ENCODE data around the gene SUCLG2.
"Not testable (repeated sequence)": the region's sequence is repeated elsewhere in the genome, so short reads cannot be mapped to it uniquely, and the experiment has no call there.

The SUCLG2 gene

DNA sequence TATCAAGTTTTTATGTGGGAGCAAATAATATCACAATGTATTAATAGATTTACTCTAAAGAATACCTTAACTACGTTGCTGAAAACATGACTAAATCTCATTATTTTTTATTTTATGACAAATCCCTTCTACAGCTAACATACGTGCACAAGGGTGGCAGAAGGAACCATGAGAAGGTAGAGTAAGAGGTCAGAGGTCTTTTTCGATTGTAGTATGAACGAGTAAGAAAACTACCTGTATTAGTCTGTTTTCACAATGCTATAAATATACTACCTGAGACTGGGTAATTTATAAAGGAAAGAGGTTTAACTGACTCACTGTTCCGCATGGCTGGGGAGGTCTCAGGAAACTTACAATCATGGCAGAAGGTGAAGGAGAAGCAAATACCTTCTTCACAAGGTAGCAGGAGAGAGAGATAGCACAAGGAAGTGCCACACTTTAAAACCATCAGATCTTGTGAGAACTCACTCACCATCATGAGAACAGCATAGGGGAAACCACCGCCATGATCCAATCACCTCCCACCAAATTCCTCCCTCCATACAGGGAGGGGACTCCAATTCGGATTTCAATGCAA is 95.3 kb downstream of the SUCLG2 start:
- no peak for DNase-seq (ENCODE audit: low read depth)

DNA sequence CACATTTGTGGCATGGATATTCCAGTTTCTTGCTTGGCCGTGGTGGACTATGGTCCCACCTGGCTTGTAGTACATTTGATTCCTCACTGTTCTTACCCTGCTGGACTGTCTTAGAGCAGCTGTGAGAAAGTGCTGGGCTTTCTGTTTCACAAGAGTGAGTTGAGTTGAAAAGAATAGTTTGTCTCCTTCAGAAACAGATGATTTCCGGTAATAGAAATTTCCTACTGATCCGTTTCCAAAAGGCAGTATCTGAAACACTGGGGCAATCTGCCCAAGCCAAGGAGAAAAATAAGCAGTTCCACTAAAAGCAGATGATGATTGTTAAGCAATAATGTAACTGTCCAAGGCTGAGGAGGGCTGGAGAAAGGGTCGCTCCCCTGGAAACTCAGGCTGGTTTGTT is 96.0 kb downstream of the SUCLG2 start:
- no peak for DNase-seq (ENCODE audit: low read depth)

DNA sequence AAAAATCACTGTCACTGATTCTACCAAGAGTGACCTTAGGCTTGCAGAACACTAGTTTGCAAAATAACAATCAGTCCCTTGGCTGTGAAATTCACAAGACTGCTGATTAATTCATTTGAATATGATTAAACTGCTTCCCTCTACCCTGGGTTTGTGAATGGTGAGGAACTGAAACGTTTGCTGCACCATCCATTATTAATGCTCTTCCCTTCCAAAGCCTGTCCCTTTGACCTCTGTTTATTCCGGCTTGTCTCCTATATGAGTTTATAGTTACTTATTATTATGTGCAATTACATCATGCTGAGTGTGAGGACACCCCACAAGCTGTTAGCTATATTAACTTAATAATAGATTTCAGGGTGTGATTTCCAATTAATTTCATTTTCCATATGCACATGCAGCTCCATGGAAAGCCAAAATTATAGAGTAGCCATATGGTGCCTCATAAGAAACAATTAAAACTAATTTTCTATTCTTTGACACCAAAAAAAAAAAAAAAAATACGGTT is 96.5 kb downstream of the SUCLG2 start:
- DNase-seq (ENCODE audit: low read depth) = no peak

DNA sequence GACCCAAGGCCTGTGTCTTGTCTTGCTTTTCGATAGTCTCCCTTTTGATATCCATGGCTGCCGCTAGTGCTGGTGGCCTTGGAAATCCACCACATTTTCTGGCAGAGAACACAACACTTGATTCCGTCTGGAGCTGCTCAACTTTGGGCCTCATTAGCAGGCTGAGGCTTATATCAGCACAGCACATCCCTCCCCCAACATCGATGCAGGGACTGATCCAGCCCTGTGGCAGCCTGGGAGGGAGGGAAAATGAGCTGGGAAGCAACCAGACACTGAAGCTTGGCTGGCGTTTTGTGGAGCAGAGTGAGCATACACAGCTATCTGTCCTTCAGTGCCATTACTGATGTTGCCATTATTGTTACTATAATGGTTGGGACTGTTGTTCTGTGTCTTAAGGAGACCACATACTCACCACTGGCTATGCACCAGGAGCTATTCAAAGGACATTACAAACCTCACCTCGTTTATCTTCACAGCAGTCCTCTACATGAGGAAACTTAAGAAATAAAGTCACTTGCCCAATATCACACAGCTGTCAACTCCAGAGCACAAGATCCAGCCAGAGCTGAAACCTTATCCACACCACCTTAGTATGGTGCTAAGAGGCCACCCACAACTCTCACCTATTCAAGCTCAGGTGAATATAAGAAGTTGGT is 102.9 kb downstream of the SUCLG2 start:
- no peak for DNase-seq (ENCODE audit: low read depth)

DNA sequence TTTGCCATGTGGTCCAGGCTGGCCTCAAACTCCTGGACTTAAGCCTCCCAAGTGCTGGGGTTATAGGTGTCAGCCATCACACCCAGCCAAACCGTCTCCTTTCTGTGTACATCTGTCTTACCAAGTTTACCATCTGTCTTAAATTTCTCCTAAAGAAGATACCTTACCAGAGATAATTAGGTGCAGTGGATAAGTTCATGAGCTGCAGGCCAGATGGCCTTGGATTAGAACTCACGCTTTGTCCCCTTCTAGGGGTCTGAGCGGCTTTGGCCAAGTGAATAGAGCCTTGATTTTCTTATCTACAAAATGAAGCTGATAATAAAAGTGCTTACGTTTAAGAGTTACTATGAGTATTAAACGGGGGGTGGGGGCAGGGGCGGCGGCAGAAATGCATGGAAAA is 103.9 kb downstream of the SUCLG2 start:
- DNase-seq (ENCODE audit: low read depth) = no peak

DNA sequence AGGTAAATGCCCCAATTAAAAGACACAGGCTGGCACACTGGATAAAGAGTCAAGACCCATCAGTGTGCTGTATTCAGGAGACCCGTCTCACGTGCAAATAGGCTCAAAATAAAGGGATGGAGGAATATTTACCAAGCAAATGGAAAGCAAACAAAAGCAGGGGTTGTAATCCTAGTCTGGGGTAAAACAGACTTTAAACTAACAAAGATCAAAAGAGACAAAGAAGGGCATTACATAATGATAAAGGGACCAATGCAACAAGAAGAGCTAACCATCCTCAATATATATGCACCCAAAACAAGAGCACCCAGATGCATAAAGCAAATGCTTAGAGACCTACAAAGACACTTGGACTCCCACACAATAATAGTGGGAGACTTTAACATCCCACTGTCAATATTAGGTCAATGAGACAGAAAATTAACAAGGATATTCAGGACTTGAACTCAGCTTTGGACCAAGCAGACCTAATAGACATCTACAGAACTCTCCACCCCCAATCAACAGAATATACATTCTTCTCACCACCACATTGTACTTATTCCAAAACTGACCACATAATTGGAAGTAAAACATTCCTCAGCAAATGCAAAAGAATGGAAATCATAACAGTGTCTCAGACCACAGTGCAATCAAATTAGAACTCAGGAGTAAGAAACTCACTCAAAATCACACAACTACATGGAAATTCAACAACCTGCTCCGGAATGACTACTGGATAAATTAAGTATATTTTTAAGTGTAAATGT is 111.7 kb downstream of the SUCLG2 start:
- DNase-seq (ENCODE audit: low read depth) = not testable (repeated sequence)

DNA sequence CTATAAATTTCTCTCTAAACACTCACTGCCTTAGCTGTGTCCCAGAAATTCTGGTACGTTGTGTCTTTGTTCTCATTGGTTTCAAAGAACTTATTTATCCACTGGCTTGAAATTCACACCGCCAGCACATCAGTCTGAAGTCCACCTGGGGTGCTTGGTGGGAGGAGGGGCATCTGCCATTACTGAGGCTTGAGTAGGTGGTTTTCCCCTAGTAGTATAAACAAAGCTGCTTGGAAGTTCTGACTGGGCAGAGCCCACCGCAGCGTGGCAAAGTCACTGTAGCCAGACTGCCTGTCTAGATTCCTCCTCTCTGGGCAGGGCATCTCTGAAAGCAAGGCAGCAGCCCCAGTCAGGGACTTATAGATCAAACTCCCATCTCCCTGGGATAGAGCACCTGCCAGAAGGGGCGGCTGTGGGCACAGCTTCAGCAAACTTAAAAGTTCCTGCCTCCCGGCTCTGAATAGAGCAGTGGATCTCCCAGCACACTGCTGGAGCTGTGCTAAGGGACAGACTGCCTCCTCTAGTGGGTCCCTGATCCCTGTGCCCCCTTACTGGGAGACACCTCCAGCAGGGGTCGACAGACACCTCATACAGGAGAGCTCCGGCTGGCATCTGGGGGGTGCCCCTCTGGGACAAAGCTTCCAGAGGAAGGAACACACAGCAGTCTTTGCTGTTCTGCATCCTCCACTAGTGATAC is 114.1 kb downstream of the SUCLG2 start:
- DNase-seq (ENCODE audit: low read depth) = no peak

DNA sequence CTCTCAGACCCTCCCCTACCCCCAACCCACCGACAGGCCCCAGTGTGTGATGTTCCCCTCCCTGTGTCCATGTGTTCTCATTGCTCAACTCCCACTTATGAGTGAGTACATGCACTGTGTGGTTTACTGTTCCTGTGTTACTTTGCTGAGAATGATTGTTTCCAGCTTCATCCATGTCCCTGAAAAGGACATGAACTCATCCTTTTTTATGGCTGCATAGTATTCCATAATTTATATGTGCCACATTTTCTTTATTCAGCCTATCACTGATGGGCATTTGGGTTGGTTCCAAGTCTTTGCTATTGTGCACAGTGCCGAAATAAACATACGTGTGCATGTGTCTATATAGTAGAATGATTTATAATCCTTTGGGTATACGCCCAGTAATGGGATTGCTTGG is 117.2 kb downstream of the SUCLG2 start:
- not testable (repeated sequence) for DNase-seq (ENCODE audit: low read depth)

DNA sequence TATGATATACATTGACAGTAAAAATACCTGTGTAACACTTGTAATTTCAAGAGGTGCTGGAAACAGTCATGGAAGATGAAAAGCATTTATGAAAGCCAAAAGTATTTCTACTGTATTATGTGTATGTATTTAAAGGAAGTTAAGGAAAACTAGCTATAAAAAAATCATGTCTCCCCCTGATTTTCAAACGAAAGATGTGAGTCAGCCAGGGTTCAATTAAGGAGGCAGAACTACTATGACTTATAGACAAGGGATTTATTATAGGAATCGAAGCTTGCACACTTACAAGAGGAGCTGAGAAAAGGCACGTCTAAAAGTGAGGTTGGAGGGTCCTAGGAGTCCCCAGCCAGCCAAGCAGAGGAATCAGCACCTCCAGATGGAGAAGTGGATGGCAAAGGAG is 119.4 kb downstream of the SUCLG2 start:
- peak; percentile 37 for DNase-seq (ENCODE audit: low read depth)

DNA sequence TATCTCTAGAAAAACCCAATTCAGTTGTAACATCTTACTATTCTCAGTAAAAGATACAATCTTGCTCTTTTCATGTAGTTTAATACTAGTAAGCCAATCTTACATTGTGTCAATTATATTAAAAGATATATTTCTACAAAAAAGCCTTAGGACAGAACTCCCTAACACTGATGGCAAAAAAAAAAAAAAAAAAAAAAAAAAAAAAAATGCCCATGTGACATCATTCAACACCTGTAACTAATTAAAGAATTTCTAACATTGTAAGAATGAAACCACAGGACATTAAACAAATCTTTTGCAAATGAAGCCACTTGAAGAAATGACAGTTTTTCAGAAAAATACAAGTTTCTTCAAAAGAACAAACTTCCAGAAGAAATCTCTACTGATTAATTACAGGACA is 119.8 kb downstream of the SUCLG2 start:
- DNase-seq (ENCODE audit: low read depth) = no peak

DNA sequence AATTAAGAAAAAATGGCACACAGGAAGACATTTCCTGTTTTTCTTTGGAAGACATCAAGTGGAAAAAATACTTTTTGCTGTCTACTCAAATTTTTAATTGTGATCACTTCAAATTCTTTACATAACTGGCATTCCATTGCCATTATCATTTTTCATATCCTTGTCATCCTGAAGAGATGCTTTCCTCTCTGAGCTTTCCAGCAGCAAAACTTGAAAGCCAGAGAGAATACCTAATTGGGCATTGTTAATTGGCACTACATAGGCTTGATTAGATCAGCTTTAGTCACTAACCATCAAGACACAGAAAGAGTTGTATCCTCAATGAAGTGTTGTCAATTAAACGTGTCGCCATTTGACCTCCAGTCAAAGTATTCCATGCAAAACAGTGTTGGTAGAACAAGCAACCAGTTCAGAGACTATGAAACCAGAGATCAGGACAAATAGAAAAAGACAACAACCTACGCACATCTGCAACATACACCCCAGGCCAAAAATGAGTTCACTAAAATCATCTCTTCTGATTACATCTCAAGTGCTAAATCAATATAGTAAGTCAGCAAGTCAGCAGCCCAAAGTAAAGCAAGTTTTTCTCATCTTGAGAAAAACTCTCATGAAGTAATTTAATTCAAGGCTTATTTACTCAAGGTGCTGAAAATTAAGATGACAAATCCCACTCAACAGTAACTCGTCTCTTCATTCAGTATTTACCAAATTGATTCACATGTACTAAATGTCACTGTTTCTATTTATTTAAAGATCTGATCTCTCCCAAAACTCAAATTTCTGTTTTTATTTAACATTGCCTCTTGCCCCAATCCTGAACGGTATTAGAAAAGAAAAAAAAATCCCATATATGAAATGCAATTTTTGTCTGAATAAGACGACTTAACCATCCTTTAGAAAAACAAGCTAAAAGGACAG is 123.0 kb downstream of the SUCLG2 start:
- peak; percentile 54 for DNase-seq (ENCODE audit: low read depth)

DNA sequence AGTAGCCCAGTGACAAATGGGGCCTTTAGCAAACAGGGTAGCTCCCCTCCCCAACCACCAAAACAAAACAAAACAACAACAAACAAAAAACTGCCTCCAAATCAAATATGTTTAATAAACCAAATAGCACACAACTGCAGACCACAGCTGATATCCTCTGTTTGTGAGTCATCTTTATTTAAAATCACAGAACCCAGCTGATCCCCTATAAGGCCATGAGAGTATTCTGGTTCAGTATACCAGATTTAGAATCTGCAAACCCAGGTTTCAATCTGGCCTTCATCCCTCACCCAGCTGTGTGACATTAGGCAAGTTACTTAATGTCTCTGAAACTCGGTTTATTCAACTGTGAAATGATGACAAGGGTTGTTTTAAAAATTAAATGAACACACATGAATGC is 124.5 kb downstream of the SUCLG2 start:
- peak; percentile 30 for DNase-seq (ENCODE audit: low read depth)

DNA sequence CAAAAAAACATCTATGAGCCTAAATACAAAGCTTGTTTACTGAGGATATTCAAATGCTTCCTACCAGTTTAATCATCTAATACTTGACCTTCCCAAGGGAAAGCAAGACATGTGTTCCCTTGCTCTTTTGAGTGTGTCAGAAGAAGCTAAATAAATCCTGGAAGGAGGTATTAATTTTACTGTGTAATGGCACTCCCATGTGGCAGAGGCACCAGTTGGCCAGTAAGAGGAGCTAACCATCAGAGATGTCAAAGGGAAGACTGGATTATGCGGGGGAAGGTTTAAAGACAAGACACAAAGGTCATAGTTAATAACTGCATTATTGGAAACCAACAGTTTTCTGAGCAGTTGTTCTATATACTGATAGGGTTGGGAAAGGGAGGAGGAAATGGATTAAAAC is 125.1 kb downstream of the SUCLG2 start:
- no peak for DNase-seq (ENCODE audit: low read depth)

DNA sequence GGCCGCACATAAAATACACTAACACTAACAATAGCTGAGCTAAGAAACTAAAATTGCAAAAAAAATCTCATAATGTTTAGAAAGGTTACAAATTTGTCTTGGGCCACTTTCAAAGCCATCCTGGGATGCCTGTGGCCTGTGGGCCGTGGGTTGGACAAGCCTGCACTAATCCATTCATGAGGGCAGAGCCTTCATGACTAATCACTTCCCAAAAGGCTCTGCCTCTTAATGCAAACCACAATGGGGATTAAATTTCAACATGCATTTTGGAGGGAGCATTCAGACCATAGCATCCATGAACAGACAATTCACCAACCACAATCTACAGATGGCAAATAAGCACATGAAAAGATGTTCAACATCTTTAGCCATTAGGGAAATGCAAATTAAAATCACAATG is 128.2 kb downstream of the SUCLG2 start:
- DNase-seq (ENCODE audit: low read depth) = peak; percentile 66

DNA sequence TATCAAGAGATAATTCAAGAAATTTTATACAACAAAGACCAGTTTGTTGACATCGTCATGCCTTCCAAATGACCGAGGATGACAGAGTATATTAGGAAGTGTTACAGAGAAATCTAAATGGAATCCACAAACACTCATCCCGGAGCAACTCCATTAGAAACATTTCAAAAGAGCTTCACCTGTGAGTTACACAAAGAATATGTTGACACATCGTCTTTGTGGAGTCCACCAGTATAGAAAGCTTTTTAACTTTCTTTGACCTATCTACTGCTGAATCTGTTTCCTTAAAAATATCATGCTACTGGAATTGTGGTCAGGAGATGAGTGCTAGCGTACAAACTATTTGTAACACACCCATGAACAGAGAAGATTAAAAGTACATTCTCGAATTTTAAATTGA is 130.4 kb downstream of the SUCLG2 start:
- DNase-seq (ENCODE audit: low read depth) = peak; percentile 67

DNA sequence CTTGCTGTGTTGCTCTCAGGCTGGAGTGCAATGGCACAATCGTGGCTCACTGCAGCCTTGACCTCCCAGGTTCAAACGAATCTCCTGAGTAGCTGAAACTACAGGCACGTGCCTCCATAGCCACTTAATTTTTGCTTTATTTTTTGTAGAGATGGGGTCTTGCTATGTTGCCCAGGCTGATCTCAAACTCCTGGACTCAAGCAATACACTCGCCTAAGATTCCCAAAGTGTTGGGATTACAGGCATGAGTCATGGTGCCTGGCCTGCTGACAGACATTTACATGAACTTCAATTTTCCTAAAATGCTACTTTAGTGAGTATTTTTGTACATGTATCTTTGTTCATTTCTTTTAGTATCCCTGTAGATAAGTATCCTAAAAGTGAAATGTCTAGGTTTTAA is 132.3 kb downstream of the SUCLG2 start:
- DNase-seq (ENCODE audit: low read depth) = no peak

DNA sequence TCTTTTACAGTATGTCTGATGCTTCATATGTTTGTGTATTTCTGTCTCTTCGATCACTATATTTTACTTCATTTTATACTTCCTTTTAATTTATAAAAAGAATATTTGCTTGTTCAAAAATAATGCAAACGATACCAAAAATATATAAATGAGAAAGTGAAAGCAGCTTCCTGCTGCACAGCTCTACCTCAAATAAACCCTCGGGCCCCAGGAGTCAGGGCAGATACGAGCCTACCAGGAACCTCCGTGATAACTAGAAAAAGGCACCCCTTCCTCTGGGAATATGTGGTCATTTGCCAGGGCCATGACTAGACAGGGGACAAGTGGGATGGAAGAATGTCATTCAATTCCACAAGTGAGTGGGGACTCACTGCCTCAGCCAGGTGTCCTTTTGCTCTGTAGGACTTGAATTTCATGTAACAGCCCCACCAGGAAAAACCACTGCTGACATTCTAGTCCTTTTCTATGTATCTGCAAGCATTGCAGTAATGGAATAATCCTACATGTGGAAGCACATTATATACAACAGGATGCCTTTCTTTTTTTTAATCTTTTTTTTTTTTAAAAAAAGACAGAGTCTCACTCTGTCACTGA is 133.3 kb downstream of the SUCLG2 start:
- no peak for DNase-seq (ENCODE audit: low read depth)

DNA sequence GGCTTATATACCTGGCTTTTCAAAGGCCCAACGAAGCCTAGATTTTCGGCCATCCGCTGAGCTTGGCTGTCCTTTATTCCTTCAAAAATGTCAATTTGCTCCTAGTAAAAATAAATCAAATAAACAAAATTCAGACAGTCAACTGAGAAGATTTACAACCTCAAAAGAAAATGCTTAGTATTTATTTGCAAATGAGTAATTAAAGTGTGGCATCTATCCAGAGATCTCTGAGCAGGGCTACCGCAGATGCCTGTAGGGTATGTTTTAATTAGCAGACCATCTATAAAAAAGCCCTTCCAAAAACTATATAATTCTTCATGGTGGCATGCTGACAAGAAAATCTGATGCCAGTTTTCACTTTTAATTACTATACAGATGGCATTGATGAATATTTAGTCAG is 136.2 kb downstream of the SUCLG2 start:
- DNase-seq (ENCODE audit: low read depth) = no peak

DNA sequence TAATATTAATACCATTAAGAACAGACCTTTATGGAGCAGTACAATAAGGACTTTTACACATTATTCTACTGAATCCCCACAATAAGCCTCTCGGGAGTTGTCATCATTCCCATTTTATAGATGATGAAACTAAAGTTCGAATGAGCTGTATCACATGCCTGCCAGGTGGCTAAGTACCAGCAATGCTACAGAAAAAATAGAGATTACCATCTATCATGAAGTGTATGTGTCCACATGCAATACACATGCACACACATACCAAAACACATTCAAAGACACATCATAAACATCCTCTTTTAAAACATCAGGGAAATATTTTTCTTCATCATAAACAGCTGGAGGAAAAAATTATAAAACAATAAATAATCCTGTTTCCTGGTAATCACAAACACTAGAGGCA is 136.6 kb downstream of the SUCLG2 start:
- DNase-seq (ENCODE audit: low read depth) = no peak

DNA sequence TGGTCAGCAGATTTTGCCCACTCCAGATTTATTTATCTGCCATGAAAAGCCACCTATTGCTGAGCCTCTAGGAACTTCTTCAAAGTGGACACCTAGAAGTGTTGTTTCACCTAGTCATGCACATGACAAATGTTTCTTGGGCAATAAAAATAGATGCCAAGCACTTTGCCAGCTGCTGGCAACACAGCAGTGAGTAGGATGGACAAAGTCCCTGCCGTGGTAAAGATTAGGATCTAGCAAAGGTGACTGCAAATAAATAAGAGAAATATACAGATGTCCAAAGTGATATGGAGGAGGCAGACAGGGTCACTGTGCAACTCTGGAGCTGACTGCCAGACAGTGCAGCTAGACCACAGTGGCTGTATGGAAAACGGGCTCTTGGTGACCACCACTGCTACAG is 137.9 kb downstream of the SUCLG2 start:
- DNase-seq (ENCODE audit: low read depth) = no peak

DNA sequence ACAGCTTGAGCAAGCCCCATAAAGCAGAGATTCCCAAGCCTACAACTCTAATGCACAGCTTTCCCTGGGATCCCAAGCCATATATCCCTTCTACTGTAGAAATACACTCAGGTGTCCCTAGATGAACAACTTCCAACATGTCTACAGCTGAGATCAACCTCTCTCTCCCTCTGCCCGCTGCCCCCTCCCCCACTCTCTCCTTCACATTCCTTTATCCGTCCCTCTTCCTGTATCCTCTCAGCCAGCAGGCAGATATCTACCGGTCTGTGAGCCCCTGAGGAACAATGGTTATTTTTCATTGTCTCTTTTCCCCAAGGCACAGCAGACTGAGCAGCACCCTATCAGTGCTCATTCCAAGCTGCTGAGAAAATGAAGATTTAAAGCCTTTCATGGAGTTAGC is 138.6 kb downstream of the SUCLG2 start:
- no peak for DNase-seq (ENCODE audit: low read depth)
